GM21447 (cell line): ENCODE results near the gene GUSB.
A peak's percentile ranks its signal among the peaks of the same experiment; 100 is the strongest.
"Not testable (repeated sequence)": the region's sequence is repeated elsewhere in the genome, so short reads cannot be mapped to it uniquely, and the experiment has no call there.

Experiments used
- ATAC-seq: cut with Tn5 transposase; IDR thresholded peaks from one replicate; pipeline ENCODE4 v1.9.1; 2021; ENCODE audit not compliant: unreplicated experiment

The GUSB gene

GRCh38 chr7:65981965-65982792 lies at the start of gene GUSB:
Gene GUSB, minus strand, starts transcription at chr7:65982213. Its CDS starts 30 bp downstream, at chr7:65982183.
- peak; percentile 67 for ATAC-seq

DNA sequence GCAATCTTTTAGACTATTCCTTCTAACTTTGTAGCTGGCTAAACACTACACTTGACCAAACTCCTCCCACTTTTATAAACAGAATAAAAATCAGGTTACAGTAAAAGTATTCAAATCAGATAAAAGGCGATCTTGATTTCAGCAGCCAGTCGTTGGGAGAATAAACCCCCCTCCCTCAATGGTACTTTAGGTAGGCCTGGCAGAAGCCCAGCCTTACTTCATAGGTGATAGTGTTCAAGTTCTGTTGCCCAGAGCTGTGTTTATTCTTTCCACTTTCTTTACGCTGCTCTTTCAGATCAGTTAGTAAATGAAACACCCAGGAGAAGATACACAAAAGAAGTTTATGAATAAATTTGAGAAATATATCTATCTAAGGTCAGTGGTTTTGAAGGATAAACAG lies 46.3 kb upstream of the GUSB start:
- not testable (repeated sequence) for ATAC-seq

DNA sequence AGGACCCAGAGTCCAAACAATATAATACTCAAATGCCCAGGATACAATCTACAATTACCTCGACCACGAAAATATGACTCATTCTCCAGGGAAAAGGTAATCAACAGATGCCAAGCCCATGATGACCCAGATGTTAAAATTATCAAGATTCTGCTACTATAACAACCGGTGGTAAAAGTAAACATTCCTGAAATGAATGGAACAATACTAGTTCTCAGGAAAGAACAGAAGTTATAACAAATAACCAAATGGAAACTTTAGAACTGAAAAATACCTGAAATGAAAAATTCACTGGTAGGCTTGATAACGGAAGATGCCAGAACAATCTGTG lies 34.1 kb upstream of the GUSB start:
- no peak for ATAC-seq

GRCh38 chr7:66015440-66016130 lies 33.6 kb upstream of the GUSB start:
- no peak for ATAC-seq

DNA sequence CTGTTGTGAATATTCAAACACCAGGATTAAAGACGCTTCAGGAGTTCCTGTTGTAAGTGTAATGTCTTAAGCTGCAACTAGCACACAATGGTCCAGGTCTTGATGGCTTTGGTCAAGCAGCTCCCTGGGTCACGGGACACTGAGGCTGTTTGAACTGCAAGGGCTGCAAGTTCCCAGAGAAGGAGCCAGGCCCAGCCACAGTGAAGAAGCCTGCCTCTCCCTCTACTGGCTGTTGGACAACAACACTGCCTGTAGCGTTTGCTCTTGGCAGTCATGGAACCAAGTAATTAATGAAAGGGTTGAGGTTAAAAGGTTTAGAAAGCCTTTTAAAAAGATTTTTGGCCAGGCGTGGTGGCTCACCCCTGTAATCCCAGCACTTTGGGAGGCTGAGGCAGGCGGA lies 31.9 kb upstream of the GUSB start:
- ATAC-seq, result no peak

GRCh38 chr7:66007232-66007631 lies 25.2 kb upstream of the GUSB start:
- no peak for ATAC-seq

GRCh38 chr7:66005115-66005671 lies 23.2 kb upstream of the GUSB start:
- ATAC-seq, result not testable (repeated sequence)

- not testable (repeated sequence) for ATAC-seq
Measured at GRCh38 chr7:66000823-66001417, 18.9 kb upstream of the GUSB start.

- ATAC-seq, result not testable (repeated sequence)
Measured at GRCh38 chr7:65994984-65995383, 13.0 kb upstream of the GUSB start.

DNA sequence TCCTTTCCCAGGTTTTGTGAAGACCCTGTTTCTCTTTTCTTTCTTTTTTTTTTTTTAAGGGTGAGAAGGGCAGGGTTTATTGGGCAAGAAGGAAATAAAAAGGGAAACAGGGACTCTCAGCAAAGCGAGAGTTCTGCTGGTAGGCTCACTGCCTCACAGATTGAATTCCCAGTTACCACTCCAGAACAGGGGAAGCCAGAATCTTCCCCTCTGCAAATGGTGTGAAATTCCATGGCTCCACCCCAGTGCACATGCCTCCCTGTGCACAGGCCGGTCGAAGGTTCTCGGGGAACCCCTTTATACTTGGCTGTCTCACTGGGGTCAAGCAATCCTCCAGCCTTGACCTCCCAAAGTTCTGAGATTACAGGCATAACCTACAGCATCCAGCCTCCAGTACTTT lies 10.5 kb upstream of the GUSB start:
- no peak for ATAC-seq

DNA sequence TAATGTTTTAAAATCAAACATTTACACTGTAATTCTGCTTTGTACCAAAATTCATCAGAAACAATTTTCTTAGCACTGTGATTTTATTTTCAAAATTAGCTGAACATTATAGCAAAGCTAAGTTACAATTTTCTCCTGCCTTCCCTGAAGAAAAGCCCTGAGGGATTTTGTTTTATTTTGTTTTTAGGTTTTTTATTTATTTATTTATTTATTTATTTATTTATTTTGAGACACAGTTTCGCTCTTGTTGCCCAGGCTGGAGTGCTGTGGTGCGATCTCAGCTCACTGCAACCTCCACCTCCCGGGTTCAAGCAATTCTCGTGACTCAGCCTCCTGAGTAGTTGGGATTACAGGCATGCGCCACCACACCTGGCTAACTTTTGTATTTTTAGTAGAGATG lies 9.8 kb upstream of the GUSB start:
- not testable (repeated sequence) for ATAC-seq

DNA sequence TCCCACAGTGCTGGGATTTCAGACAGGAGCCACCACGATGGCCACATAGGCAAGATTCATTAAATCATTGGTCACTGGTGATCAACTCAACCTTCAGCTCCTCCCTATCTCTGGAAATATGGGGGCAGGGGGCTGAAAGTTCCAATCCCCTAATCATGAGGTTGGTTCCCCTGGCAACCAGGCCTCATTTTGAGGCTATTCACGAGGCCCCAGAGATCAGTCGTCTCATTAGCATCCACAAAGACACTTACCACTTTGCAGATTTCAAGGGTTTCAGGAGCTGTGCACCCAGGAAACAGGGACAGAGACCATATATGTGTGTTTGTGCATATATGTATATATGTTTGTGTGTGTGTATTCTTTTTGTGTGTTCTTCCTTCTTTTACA lies 7.7 kb upstream of the GUSB start:
- no peak for ATAC-seq

GRCh38 chr7:65988503-65988902 lies 6.5 kb upstream of the GUSB start:
- not testable (repeated sequence) for ATAC-seq

- no peak for ATAC-seq
Measured at GRCh38 chr7:65988084-65988483, 6.1 kb upstream of the GUSB start.

- ATAC-seq, result no peak
Measured at GRCh38 chr7:65983965-65984658, 2.1 kb upstream of the GUSB start.

DNA sequence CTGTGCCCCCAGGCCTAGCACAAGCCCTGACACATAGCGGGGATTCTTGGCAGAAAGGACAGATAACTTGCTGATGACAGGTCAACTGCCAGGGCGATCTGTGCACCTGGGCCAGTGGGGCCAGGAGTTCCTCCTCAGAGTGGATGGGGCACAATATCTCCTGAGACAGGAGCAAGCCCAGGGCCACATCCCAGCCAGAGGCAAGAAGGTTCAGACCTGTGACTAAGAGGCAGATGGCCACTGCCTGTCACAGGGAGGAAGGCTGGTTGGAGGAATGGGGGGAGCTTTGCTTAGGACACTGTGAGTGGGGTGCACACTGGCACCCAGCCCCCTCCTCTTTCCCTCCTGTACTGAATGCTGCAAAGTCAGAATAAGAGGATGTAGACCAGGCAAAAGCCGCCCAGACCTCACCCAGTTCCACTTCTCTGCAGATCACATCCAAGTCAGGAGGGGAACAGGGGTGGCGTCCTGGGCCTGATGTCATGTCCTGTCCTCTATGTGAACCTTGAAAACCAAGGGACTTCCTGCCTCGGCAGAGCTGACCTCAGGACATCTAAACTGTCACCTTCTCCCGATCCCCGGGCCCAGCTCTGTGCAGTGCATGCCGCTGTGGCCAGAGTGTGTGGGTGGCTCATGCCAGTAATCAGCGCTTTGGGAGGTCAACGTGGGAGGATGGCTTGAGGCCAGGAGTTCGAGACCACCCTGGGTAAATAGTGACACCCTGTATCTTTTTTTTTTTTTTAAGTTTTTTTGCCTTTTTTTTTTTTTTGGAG lies 1.3 kb downstream of the GUSB start:
- ATAC-seq, result peak; percentile 83

DNA sequence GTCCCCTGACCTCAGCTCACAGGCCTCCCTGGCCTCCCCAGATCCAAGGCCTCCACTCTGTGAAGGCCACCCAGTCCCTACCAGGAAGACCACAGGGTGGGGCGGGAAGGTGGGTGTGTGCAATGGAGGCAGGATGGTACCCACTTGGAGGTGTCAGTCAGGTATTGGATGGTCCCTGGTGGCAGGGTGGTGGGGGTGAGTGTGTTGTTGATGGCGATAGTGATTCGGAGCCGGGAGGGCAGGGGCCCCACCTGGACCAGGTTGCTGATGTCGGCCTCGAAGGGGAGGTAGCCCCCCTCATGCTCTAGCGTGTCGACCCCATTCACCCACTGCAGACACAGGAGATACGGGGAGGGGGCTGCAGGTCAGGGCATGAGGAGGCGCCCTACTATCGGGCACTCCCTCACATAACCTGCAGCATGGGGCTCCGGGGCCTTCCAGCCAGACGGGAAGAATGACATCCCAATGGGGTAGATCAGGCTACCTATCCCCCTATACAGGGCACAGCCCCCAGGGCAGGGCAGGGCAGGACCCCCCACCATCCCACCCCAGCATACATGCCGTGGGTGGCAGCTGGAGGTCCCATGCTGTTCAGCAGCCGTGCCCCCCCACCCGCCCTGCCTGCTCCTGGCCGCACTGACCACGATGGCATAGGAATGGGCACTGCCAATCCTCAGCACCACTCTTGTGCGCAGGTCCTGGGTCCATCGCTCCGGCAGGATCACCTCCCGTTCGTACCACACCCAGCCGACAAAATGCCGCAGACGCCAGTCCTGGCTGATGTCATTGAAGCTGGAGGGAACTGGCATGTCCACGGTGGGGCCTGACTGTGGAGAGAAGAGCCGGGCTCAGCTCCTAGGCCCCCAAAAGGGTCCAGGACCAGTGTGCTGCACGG lies 2.2 kb downstream of the GUSB start:
- ATAC-seq, result no peak

DNA sequence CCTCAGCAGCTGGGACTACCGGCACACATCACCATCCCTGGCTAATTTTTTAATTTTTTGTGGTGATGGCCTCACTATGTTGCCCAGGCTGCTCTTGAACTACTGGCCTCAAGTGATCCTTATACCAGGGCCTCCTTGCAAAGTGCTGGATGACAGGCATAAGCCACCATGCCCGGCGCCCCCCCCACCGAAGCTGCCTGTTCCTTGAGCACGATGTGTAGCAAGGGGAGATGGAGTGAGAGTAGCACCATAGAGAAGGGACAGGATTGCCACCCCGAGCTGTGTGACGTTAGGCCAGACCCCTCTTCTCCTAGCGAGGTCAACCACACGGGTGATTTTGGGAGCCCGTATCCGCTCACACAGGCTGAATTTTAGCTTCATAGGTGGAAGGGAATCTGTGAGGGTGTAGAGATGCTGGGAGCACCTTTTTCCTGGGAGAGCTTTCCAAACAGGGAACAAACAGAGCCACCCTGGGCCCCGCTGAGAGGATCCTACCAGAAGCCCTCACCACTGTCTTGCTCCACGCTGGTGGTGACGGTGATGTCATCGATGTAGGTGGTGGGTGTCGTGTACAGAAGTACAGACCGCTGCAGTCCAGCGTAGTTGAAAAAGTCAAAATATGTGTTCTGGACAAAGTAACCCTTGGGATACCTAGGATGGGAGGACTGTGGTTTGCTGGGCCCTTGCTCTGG lies 3.0 kb downstream of the GUSB start:
- no peak for ATAC-seq

GRCh38 chr7:65976659-65977196 lies 5.3 kb downstream of the GUSB start:
- ATAC-seq, result no peak
